Activated T-cell treated with anti-CD3 and anti-CD28 coated beads, Interleukin-2, amount 50 U/mL, for 1 hour (primary cell): ENCODE measurements around the gene CCM2.

Source experiments
- DNase-seq: peaks from one replicate; pipeline ENCODE4 v3.0.0-alpha.2; 2020

The CCM2 gene

GRCh38 chr7:45000093-45001032 lies at the start of gene CCM2:
Gene CCM2, plus strand, starts transcription at chr7:45000201. Its CDS starts 133 bp downstream, at chr7:45000334.
- DNase-seq, result no peak

GRCh38 chr7:44953156-44953555 lies 46.8 kb upstream of the CCM2 start:
- DNase-seq, result no peak

DNA sequence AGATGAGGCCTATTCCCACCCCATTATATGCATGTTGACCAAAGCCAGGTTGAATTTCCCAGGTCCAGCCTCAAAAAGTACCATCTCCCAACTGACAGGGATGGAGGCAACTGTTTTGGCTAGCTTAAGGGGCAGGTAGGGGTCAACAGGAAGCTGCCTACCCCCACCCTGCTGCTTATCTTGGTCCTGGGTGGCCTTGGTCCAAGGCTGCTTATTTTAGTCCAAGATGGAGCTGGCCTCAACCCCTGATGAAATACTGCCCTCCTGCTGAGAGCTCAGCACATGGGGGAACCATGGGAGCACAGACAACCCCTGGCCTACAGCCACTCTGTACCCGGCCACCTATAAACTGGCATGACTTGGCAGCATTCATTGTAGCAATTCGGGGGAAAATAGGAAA lies 44.3 kb upstream of the CCM2 start:
- no peak for DNase-seq

- DNase-seq, result no peak
These were observed 43.7 kb upstream of the CCM2 start for GRCh38 chr7:44956157-44956766.

DNA sequence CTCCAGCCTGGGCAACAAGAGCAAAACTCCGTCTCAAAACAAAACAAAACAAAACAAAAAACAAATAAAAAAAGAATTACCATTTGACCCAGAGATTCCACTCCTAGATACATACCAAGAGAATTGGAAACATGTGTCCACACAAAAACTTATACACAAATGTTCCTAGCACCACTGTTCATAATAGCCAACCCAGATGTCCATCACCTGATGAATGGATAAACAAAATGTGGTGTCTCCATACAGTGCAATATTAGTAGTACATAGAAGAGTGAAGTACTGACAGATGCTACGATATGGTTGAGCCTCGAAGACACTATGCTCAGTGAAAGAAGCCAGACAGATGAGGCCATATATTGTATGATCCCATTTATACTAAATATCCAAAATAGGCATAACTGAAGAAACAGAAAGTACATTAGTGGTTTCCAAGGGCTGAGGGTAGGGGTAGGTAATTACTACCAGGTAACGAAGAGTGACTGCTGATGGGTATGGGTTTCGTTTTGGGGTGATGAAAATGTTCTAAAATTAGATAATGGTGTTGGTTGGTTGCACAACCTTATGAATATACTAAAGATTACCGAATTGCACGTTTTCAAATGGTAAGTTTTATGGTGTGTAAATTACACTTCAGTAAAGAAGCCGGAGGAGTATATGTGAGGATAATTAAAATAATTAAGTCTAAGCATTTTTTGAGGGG lies 41.2 kb upstream of the CCM2 start:
- DNase-seq, result no peak

DNA sequence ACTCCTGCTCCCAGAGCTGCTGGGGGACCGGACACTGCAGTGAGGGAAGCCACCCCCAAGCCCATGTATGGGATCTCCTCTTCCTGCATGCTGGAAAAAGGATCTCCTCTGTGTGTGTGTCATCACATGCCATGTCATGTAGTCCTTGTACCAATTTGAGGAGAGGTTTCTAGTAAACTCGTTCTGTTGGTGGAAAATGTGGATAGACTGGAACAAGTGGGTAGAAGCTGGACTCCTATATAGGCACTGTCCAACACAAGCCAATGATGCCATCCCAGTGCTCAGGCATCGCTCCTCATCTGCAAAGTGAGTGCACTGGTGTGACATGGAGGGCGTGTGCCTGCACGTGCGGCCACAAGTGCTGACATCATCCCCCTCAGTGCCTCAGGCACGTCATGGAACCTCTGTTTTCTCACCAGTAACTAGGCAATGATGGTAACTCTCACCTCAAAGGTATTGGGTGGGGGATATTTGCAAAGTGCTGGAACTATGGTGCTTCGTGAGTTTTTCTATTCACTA lies 40.5 kb upstream of the CCM2 start:
- peak; percentile 50 for DNase-seq

DNA sequence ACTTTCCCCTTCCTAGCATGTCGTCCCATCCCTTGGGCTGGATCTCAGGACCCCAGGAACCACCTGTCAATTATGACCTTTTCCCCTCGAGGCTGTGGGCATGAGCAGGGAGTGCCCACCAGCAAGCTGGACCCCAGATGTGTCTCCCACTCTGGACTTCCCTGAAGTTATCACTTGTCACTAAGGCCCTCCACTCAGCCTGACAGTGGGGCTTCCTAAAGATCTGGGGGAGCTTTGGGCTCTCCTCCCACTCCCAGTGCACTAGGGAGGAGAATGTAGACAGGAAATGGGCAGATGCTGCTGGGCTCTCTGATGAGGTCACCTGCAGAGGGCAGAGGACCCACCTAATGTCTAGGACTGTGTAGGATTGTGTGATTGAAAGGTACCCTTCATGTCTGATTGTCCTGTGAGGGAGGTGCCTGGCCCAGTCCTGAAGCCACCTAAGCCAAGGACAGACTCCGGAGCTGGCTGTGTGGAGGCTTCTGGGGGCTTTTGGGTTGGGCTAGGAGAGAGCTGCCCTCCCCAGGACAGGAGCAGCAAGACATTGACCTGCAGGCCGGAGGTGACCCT lies 39.9 kb upstream of the CCM2 start:
- DNase-seq, result peak; percentile 21

DNA sequence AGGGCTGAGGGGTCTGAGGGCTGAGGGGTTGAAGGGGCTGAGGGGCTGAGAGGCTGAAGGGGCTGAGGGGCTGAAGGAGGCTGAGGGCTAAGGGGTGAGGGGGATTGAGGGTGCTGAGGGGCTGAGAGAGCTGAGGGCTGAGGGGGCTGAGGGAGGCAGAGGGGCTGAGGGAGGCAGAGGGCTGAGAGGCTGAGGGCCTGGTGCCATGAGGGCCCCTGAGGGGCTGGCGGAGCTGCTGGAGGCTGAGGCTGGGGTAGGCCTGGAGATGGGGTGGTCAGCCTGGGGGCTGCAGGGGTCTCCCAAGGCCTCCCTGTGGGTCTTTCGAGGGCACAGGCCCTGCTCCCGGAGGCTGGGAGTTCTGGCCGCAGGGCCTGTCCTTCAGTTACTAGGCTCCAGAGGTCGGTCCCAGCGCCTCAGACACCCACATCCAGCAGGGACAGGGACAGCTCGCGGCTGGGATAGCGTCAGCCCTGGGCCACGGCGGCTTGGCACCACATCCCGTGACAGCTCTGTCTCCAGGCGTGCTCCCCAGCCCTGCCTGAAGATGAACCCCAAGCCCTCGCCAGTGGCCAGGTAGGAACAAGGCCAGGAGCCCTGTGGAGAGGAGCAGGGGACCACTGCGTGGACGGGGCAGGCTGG lies 38.0 kb upstream of the CCM2 start:
- peak; percentile 20 for DNase-seq

DNA sequence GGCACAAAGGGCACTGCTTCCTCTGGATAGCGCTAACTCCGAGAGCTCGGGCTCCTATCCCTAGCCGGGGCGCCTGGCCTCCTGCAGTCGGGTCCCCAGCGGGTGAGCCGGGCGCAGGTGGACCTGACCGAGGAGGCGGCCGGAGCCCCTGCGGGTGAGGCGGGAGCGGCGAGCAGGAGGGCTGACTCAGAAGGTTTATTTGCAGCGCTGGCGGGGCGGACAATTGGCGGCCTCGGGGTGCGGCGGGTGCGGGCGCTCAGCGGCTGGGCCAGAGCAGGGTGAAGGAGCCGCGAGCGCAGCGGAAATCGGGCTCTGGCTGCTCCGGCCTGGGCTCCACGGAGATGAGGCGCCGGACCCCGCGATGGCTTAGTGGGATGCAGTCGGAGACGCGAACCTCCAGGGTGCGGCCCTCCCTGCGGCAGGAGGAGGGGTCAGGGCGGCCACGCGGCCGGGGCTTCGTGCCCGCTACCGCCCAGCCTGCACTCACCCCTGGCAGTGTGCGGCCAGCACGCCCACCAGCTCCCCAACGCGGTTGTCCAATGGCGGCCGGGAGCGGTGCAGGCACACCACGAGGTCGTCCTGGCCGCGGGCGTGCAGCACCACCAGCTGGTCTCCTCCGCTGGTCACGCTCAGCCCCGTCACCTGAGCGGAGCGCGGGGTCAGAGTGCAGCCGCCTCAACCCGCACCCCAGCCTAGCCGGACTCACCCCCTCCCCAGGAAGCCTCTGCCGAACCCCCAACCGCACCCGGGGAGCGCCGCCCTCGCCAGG lies 37.3 kb upstream of the CCM2 start:
- no peak for DNase-seq

GRCh38 chr7:44963364-44964290 lies 36.4 kb upstream of the CCM2 start:
- DNase-seq, result no peak

DNA sequence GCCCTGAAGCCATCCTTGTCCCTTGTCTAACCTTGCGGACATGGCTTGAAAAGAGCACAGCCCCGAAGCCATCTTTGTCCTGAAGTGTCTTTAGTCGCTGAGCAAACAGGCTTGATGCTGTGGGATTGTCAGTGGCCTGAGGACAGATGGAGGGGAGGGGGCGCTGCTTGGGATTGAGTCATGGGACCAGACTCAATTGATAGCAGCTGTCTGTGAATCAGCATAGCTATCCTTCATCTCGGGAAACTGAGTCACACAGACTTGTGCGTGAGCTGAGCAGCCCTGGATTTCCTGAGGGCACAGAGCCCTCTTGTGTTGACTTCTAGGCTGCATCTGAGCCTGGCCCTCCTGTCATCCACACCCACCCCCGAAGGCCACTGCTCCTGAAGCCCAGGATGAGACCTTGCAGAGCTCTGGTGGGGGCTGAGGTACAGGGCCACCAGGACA lies 35.6 kb upstream of the CCM2 start:
- no peak for DNase-seq

- no peak for DNase-seq
These were observed 35.1 kb upstream of the CCM2 start for GRCh38 chr7:44964831-44965440.

DNA sequence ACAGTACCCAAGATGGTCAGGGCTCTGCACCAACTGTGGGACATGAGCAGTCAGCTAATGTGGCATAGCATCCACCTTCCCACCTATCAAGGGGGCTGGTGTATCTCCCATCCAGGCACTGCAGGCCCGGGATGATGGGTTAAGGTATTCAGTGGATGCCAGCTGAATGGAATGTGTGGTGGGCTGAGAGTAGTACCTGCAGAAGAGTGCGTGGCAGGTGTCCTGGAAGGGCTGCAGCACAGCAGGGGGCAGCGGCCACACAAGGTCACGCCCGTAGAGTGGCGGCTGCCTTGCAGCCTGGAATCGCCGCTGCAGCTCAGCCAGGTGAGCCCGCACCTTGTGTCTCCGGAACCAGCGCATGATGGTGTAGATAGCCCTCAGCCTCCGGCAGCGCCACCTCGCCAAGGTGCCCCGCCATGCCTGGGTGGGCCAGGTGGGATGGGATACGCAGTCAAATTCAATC lies 34.5 kb upstream of the CCM2 start:
- no peak for DNase-seq

DNA sequence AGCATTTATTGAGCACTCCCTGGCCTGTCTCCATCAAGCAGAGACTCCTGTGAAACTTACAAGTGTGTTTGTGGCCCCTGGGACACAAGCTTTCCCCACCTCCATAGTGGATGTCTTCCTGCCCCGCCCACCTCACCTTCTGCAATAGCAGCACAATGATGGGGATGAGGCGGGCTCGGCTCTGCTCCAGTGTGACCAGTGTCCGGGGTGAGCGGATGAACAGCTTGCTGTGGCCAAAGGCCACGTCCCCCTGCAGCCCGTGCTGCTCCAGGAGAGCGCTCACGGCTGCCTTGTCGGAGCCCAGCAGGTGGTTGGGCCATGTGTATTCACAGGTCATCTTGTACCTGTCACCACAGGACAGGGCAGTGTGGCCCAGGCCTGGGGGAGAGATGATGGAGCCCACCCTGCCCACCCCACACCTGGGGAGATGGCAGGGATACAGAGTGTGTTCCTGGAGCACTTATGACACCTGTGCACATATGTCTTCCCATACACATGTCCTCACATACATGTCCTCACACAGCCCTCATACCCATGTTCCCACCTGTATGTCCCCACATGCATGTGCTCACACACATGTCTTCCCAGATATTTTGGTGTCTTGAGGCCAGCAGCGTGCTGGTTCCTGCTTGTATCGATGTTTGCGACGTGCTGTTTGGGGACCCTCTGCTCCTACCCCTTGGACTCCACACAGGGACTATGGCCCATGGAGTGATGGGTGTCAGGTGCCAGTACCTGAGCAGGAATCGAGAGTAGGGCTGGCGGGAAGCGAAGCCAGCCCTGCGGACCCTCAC lies 33.9 kb upstream of the CCM2 start:
- no peak for DNase-seq

DNA sequence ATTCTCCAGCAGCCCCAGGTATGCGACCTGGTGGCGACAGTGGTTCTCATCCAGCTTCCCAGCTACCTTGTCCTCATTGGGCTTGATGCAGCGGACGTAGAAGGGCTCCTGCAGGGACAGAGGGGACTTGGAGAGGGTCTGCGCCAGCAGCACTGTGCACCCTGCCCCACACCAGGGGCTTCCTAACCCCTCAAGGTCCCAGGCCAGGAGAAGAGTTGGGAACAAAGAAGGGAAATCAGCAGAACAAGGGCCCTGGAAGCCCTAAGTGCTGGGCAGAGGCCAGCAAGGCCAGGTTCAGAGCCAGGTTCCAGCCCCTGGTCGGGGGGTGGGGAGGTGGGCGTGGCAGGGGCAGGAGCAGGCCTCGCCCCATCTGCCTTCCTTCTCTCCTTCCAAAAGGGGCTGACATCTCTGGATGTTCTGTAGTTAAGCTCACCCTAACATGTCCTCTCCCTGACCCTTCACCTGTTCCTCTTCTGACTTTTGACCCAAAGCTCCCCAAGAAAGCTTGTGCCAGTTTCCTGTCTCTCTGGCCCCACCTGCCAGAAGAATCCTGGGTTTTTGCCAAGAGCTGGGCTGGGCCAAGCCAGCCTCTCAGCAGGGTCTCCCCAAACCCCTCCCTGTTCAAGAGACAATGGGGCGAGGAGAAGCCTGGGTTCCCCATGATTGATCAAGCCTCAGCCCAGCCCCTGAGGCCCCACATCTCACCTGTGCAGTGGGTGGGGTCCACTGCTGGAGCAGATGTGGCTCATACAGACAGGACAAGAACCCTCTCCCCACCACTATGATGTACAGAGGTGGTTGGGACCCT lies 33.1 kb upstream of the CCM2 start:
- no peak for DNase-seq

GRCh38 chr7:44967571-44968446 lies 32.2 kb upstream of the CCM2 start:
- no peak for DNase-seq

- DNase-seq, result no peak
These were observed 30.8 kb upstream of the CCM2 start for GRCh38 chr7:44969049-44969700.
